K562 (cell line): Measurements from ENCODE around the gene RAB5A. TPM values are rescaled to one million over a fixed set of nuclear protein-coding genes. Genes with fewer than 3 reads are reported as not detected.

Experiments
- ARID3B ChIP-seq: fragments of 250-450 bp; sonication (Bioruptor Pico); IDR thresholded peaks from 2 replicates; pipeline ENCODE4 v1.4.0; 2020; ENCODE audit warnings: borderline replicate concordance
- MLLT1 ChIP-seq, 2 experiments: fragments of 450-650 bp; IDR thresholded peaks; 2 replicates each; pipeline ENCODE4 v1.6.1; 2016
- REST ChIP-seq, 2 experiments: fragments of 450-650 bp; formaldehyde crosslinking in 1 of 2; IDR thresholded peaks; 2 replicates each; pipeline versions ENCODE4 v1.4.0 to v1.6.1; 2014 to 2020; ENCODE audit warnings: mild to moderate bottlenecking in 2 of 2, borderline replicate concordance in 1 of 2, low read depth in 1 of 2
- USF1 ChIP-seq: sonication (generic); formaldehyde crosslinking; IDR thresholded peaks from 2 replicates; pipeline ENCODE4 v1.9.0; 2022; ENCODE audit warnings: mild to moderate bottlenecking, missing genetic modification reagents
- ZBTB11 ChIP-seq, 3 experiments: fragments of 200-800 bp in 1 of 3; fragments of 250-450 bp in 1 of 3; fragments of 450-650 bp in 1 of 3; sonication (Bioruptor Pico) in 1 of 3; sonication (Bioruptor generic) in 1 of 3; formaldehyde crosslinking in 1 of 3; IDR thresholded peaks; 2 replicates each; pipeline versions ENCODE4 v1.6.1 to v1.8.0; 2016 to 2022; ENCODE audit warnings: mild to moderate bottlenecking in 2 of 3, missing genetic modification characterization in 2 of 3, missing compliant biosample characterization in 1 of 3, moderate library complexity in 1 of 3
- ZFP36 ChIP-seq: fragments of 150-350 bp; IDR thresholded peaks from 2 replicates; pipeline ENCODE4 v1.6.1; 2018; ENCODE audit warnings: low read length, low read depth; ENCODE audit not compliant: partially characterized antibody
- ZNF76 ChIP-seq: fragments of 250-450 bp; sonication (Bioruptor Pico); IDR thresholded peaks from 2 replicates; pipeline ENCODE4 v1.4.0; 2020; ENCODE audit warnings: mild to moderate bottlenecking, moderate library complexity, borderline replicate concordance
- polyA plus RNA-seq, 8 experiments: library from polyadenylated mRNA; depleted of rRNA in 4 of 8; stranded (reverse) in 5 of 8; unstranded in 3 of 8; fragments of >200 nt; fragmentation: Nextera tagmentation in 2 of 8; fragmentation: Illumina TruSeq in 1 of 8; extraction: Ambion mirVana in 2 of 8; extraction: Trizol in 1 of 8; gene quantifications; 2 replicates each; pipeline versions ENCODE4 v1.2.1 to v1.2.3, GENCODE V29; 2011 to 2014; ENCODE audit warnings: inconsistent platforms in 1 of 8, missing spikeins in 1 of 8
- total RNA-seq, 7 experiments: library from RNA; depleted of rRNA in 6 of 7; stranded (reverse); fragments of >200 nt in 6 of 7; fragmentation: Illumina TruSeq in 2 of 7; extraction: Trizol in 2 of 7; gene quantifications; 2 replicates each; pipeline versions ENCODE4 v1.2.1 to v1.2.3, GENCODE V29; 2011 to 2021; ENCODE audit warnings: low replicate concordance in 1 of 7

The RAB5A gene
- total and polyA plus RNA-seq, 9 of the 15 experiments (the other 6 are each of a cell fraction or from before 2014, with no cell fraction given): 28.3 to 64.2 (median 49.0) TPM

- TF ChIP-seq REST (IDR thresholded peaks at IDR 0.05; ENCODE audit: borderline replicate concordance) (no peak), REST (CRISPR knock-in tag; IDR thresholded peaks at IDR 0.05; ENCODE audit: low read depth) (no peak), ZBTB11 (CRISPR knock-in tag; IDR thresholded peaks at IDR 0.05) (no peak), USF1 (CRISPR knock-in tag) (no peak), ZNF76 (no peak), MLLT1 (IDR thresholded peaks at IDR 0.05) (no peak), ZFP36 (no peak), ARID3B (no peak)
These were observed 76.9 kb downstream of the RAB5A start (continued) for GRCh38 chr3:20023623-20024405.
